Activated CD4-positive, alpha-beta T cell treated with anti-CD3 and anti-CD28 coated beads, Interleukin-10, Interleukin-2, amounts not matched to agents 100 ng/mL and 50 ng/mL, durations not matched to agents 16 hours and 8 hours (primary cell): Measurements from ENCODE around the gene EXTL1.

ENCODE experiments used
- DNase-seq: peaks from one replicate; pipeline ENCODE4 v3.0.0-alpha.2; 2020

Gene EXTL1

DNA sequence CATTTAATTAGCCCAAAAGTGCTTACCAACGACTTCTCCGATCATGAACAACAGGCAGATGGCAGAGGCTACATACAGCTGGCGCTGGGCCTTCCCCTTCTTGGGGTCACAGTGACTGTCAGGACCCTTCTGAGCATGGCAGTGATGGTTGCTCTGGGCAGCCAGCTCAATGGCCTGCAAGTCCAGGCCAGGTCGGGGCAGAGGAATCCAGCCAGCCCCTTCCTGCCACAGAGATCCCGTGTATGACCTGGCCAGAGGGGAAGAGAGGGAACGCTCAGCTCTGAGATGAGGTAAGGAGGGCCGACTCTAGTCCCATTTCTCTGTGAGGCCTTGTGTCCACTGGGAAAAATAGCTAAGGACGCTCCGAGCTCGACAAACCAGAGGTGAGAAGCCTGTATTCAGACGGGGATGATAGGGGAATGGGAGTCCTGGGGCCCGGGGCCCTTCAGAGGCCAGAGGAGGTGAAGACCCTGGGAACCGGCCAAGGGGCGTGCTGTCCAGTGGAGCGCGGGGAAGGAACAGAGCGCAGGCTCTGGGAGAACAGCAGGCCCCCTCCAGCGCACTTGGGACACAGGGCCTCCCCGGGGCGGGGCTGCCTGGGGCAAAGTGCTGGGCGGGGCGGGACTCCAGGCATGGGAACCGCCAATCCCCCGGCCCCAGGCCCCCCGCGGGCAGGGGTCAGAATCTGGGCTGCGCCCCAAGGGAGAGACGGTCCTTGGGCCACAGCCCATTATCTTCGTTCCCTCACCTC is 23.6 kb downstream of the EXTL1 start:
- no peak for DNase-seq

DNA sequence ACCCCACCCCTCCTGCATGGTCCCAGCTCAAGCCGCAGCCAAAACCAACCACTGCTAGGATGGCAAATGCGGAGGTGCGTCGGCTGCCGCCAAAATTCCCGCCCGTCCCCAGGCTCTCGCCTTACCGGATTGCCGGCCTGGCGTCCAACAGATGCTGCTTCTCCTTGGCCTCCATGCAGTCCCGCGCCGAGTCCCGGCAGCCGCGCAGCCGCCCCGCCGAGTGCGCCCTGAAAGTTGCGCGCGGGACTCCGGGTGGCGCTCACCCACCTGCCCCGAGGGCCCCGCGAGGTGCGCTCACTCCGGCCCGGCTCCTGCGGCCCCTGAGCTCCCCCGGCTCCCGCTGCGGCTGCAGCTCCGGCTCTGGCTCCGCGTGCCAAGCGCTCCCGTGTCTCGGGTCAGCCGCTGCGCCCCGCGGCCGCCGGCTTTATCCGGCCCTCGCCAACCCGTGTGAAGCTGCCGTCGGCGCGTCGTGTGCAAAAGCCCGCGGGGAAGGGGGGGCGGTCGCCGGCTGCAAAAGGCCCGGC is 24.2 kb downstream of the EXTL1 start, which contains the start of gene SLC30A2:
Gene SLC30A2 (minus strand): TSS at position 397 of the 524 bp plus-strand sequence. CDS start 222 bp downstream, at position 175.
- DNase-seq, result no peak

DNA sequence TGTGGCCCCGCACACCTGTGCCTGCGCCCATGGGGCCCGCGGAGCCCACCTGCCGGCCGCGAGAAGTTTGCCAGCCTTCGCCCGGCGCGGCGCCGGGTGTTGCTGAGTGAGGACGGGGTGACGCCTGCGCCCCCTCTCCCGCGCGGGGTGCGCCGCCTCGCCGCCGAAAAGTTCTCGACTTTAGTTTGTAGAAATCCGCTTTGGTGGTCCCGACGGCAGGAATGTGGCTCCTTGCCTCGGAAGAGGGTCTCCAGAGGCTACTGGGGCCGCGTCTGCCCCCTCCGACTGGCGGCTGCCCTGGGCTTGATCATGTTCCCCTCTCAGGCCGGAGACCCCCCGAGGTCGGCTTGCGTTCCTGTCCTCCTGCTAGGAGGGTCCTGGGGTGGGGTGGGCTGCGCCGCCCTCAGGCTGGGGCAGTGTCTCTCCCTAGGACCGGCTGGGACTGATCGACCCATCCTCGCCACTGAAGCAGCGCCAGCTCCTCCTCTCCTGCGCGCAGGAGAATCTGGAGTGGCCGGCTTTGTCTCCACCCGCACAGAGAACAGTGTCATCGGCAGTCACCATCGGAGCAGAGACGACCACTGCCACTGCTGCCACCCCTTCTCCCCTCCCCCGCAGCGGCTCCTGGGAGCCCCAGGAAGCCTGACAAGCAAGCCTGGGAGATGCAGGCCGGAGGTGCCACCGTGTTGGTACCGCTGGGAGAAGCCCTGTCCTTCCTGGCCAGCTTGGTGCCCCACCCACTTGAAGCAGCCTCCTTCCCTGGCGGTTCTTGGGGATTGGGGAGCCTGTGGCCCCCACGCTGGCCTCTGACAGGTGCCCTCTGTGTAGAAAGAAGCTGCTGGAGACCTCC is 24.9 kb downstream of the EXTL1 start:
- DNase-seq, result no peak

DNA sequence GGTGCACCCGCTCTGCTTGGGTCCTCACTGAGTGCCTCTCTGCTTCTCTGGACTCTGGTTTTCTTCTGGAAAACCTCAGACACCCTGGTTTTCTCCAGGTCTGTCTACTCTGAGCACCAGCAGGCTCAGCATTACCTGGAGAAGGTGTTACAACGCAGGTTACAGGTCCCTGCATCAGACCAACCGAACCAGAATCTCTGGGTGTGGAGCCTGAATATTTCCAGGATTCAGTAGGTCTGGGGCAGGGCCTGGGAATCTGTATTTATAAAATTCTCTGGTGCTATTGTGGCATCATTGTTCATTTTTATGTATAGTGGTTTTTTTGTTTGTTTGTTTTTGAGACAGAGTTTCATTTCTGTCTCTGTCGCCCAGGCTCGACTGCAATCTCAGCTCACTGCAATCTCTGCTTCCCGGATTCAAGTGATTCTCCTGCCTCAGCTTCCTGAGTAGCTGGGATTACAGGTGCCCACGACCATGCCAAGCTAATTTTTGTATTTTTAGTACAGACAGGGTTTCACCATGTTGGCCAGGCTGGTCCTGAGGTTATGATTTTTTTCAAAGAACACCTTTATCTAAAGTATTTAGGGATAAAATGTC is 25.8 kb downstream of the EXTL1 start:
- no peak for DNase-seq

DNA sequence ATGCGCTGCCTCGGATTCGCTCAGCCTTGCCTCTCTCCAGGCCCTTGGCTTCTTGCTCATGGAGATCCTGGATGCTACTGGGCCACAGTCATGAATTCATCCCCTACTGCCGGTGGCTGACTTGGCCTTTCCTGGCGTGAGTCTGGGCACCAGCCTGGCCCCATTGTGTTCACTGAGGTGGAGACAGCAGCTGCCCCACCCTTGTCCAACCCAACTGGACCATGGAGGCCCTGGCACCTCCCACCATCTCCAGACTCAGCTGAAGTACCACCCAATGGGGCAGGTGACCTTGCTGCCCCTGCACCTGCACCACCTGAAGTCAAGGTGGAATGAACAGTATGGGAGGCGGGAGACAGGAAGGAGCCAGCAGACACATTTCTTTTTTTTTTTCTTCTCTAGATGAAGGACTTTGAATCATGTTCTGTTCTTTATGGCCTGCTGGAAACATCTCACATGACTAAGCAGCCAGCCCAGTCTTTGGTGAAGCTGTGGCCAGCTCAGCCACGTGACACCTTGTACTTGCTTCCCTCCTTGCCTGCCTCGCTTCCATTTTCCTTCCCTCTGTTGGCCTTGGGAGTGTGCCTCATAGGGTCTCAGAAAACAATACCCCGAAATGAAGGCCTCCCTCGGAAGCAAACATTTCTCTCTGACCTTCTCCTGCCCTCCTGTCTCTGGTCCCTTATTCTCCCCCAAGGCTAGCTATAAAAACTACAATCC is 28.1 kb downstream of the EXTL1 start:
- no peak for DNase-seq

DNA sequence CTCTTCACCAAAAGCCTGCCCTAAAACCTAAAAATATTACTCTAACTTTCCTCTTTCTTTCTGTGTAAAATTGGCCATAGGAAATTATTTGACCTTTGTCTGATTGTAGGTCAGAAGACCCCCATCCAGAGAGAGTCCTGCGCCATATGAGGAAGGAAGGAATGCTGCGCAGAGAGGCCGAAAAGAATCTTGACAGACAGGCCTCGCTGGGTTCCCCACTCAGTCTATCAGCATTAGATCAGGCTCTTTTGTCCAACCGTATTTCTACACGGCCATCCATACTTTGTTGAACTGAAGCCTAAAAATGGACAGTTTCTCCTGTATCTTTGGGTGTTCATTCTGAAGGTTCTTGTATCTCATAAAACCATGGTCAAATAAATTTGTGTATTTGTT is 28.7 kb downstream of the EXTL1 start:
- DNase-seq, result no peak

DNA sequence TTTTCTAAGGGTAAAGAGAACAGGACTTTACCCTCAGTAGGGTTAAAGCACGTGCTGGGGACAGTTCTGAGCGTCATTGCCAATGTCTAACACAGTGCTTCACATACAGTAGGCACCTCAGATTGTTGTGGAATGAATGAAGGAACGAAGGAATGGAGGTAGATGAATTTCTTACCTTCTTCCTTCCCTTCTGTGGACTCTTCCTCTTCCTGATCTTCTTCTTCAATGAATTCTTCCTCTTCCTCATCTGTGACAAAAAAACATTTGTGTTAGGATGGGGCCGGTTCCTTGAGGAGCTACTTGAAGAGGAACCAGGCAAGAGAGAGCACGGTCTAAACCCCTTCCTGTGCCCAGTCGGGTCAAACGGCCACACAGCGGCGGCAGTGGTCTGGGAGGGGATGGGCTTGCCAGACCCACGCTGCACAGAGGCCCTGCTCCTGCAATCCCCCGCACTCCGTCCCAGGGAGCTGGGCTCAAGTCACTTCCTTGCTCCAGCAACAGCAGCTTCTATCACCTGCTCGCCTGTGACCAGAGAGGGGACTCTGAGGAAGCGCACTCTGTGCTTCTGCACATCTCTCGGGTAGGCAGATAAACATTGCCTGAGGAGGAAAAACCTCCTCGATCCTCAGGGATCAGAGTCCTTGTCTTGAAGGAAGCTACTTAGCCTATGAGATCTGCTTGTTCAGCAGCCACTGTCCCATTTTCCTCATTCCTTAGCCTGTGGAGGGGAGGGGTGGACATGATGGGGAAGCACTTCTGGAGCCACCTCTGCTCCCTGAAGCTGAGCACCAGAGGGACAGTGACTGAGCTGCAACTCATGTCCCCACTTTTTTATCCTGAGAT is 32.4 kb downstream of the EXTL1 start:
- DNase-seq, result no peak

DNA sequence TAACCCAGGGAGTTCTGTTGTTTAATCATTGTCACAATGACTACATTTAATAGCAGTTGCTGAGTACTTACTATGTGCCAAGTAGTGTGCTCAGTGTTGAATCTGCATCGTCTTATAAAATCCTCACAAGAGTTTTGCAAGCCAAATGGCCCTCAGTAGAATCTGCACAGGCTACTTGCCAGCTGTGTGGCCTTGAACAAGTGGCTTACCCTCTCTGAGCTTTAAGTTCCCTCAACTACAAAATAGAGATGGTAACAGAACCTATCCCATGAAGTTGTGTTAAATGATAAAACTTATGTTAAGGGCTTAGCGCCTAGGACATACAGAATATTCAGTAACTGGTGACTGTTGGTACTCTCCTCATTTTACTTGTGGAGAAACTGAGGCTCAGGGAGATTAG is 33.5 kb downstream of the EXTL1 start:
- DNase-seq, result no peak

DNA sequence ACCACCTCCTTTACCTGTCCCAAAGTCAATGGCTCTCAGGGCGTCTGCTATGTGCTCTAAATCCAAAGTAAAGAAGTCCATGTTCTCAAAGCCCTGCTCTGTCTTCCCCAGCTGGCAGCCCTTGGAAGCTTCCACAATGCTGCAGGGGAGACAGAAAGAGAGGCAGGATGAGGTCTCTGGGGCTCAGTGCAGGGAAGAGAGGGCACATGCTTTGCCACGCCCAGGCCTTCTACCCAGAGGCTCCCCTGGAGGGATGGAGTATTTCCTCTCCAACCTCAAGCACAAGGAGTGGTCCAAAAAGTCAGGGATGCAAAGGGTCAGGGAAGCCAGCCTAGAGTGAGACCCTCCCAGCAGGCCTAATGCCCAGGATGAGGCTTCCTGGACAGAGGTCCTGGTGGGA is 35.6 kb downstream of the EXTL1 start:
- DNase-seq, result no peak

DNA sequence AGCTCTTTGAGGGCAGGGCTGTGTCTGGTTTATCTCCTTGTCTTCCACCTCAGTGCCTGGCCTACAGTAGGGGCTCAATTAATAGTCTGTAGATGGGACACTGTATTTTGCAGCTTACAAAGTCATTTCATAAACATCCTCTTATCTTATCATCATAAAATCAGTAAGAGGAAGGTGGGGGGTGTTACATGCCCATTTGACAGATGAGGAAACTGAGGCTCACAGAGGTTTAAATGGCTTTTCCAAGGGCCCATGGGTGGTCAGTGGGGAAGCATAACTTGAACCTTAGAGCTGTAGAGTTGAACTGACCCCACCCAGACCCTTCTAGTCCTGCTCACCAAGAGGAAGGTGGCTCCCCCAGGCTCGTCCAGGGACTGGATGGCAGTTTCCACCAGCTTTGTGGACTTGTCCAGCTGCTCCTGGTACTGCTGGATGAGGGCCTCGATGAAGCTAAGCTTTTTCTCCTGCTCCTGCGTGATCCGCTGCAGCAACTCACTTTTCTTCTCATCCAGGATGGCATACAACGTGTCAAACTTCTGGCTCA is 36.5 kb downstream of the EXTL1 start:
- DNase-seq, result no peak

DNA sequence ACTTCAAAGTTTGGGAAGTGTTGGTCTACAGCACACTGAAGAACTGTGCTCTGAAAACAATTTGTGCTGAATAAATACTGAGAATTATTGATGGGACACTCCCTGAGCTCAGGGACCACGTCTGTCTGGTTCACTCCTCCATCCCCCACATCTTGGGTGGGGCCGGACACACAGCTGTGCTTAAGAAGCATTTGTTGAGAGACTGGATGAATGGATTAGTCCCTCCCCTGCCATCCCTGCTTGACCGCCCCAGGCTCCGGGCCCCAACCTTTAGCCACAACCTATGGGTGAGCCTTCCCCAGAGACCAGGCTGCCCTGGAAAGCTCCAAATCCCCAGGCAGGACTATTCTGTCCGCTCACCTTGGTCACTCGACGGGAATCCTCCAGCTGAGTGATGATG is 38.3 kb downstream of the EXTL1 start:
- DNase-seq, result no peak

DNA sequence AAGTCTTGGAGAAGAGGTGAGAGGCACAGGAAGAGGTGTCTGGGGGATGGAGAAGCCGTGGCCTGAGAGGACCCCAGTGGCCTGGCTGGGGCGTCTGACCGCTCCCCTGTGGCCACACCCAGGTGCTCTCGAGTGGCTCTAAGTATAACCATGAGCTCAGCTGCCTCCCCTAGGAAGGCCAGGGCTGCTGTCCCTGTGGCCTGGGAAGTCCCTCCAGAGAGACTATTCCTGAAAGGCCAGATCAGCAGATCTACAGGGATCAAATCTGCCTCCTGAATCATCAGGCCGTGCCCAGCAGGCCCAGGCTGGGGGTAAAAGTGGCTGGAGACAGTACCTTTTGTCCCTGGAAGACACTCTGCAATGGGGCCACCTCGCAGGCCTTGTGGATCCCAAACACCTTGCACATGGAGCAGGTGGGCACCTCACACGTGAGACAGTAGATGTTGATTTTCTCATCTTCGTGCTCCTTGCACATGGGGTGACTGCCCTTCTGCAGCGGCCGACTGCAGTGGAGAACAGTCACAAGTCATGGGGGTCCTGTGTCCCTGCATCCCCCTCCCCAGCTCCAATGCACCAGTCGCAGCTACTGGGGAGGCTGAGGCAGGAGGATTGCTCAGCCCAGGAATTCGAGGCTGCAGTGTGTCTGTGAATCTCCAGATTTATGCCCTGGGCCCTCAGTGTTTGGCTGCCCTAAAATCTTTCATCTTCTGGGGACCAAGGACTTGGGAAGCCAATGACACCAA is 39.4 kb downstream of the EXTL1 start:
- DNase-seq, result no peak

DNA sequence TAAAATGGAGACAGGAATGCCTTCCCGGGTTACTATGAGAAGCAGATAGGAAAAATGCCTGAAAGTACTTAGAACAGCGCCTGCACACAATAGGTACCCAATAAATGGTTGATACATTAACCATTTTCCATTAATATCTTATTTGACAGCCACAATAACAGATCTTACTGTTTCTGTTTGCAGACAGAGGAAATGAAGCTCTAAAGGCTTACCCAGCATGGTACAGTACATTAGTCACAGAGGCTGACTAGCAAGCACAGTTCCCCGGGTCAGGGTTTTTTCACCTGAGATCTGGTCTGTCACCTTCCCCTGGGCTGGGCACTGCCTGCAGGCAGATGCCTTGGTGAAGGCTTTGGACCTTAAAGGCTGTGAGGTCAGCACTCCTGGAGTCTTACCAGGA is 43.0 kb downstream of the EXTL1 start:
- no peak for DNase-seq

DNA sequence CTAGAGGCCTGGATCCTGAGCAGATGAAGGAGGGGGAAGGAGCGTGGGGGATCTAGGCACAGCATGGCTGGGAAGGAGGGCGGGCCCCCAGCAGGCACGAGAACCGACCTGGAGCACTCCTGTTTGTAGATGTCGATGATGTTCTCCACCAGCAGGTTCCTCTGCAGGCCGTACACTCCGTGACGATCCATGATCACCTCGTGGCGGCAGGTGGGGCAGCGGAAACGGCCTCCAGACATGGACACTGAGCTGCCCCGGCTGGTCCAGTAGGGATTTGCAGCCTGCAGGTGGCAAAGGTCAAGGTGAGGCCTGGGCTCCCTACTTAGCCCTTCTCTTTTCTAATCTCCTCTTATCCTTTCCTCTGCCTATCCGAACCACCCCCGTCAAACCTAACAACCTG is 44.6 kb downstream of the EXTL1 start:
- DNase-seq, result no peak

DNA sequence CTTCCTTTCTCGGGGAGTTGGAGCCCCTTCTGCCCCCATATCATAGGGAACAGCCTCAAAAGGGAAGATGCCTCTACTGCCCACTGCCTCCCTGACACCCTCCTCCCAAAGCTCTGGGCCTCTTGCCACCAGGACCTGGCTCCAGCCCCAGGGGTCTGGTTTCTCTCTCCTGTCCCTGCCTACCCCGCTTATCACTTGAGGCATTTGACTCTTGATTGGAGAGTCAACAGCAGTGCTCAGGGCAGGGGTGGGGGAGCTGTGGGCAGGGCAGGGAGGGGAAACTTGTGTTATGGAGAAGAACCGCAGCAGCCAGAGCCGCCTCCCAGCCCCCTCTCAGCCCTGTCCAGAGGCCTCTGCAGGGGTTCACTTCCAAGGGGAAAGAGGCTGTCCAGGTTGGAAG is 45.3 kb downstream of the EXTL1 start:
- DNase-seq, result no peak

DNA sequence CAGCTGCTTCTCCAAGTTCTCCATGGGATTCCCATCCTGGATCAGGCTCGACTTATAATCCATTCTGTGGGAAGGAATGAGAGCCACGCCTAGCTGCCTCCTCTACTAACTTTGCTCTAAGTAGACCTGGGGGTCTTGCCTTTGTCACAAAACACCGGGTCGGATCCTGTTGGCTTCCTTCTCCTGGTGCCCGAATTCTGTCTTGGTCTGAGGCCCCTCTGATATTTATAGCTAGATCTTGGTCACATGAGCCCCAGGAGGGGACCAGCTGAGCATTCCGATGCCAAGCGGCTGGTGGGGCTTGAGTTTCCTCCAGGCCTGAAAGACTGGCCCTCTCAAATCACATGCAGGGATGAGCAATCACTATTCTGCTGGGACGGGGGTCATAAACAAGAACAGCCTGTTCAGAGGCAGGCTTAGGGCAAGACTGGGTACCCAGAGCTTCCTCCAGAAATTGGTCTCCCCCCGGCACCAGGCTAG is 45.9 kb downstream of the EXTL1 start, which contains the start of gene TRIM63:
Gene TRIM63 (minus strand): TSS at position 199 of the 480 bp plus-strand sequence. CDS start 136 bp downstream, at position 63.
- no peak for DNase-seq

DNA sequence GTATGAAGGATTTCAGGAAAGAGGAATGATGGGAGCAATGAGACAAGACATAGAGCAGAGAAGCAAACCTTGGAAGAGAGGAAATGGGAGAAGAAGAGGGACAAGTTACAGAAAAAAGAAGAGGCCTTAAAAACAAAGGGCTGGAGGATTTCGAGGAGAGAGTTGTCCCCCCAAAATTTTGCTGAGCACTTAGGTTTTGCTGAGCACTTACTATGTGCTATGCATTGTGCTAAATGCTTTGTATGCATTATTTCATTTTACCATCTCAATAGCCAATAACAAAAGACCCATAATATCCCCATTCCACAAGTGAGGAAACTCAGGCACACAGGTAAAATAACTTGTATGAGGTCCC is 48.3 kb downstream of the EXTL1 start:
- DNase-seq, result no peak

DNA sequence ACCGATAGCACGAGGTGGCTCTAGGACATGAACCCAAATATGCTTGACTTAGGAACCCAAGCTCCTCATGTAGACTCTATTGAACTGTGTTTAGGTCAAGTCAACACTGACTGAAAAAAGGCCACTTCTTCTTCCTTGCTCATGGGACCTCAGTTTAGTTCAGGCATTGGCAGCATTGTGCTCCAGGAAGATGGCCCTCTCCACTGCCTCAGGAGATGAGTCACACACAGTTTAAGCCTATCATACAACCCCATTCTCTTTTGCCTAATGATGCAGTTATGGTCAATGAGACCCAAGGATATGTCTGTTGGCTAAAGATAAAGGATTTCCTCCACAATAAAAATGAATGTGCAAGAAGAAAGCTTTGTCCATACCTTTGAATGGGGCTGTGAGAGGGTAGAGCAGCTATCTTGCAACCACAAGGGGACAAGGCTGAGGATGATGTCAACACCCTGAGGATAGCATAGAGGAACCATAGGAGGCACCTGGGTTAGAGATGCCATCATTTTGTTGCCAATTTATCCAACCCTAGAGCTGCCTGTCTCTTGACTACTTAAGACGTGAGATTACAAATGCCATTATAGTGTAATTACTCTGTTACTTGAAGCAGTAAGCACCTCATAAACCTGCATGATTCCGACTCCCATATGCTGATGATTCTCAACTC is 48.9 kb downstream of the EXTL1 start:
- DNase-seq, result no peak

DNA sequence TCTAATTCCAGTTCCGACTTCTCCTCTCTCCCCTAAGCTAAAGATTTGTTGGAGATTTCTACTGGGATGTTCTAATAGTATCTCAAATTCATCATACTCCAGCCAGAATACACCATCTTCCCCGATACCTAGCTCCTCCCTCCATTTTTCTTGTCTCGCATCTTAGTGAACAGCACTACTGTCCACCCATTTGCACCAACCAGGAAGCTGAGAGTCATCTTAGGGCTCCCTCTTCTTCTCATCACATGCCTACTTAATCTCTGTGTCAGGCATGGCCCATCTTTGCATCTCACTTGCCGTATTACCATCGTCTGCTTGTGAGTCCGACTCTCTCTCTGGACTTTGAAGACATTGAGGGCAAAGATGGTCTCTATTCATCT is 49.4 kb downstream of the EXTL1 start:
- DNase-seq, result no peak

DNA sequence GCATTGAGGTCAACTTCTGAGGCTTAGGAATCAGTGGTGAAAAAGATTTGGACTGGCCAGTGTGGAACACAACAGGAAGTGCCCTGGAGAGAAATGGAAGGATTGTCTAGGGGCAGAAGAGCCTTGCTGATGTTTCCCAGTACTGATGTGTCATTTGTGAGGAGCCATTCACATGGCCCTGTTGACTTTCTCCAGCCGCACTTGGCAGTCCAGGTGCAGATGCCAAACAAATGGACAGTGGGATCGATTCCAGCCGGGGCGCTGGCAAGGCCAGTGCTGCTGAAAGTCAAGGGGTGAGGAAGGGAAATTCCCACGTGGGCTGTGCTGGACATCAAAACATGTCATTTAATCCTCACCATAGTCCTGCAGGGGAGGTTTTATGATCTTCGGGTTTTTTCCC is 50.7 kb downstream of the EXTL1 start:
- no peak for DNase-seq
